Neuronal stem cell (in vitro differentiated cells): ENCODE results near the gene TMEM207.

Source experiments
- DNase-seq: peaks from one replicate; pipeline ENCODE4 v3.0.0-alpha.2; 2013; ENCODE audit warnings: low spot score
- H2AFZ ChIP-seq: one replicate; pipeline ENCODE4 v1.6.1; 2013; ENCODE audit warnings: mild to moderate bottlenecking, low read length, inconsistent platforms
- H2AK5ac ChIP-seq: 2 replicates; pipeline ENCODE4 v1.6.1; 2013; ENCODE audit warnings: low read depth, mild to moderate bottlenecking, inconsistent platforms, low read length, moderate library complexity, mixed read lengths
- H2BK120ac ChIP-seq: 2 replicates; pipeline ENCODE4 v1.6.1; 2013; ENCODE audit warnings: low read depth, mild to moderate bottlenecking, inconsistent platforms, low read length, moderate library complexity, mixed read lengths
- H2BK12ac ChIP-seq: one replicate; pipeline ENCODE4 v1.6.1; 2013; ENCODE audit warnings: low read length, inconsistent platforms
- H2BK15ac ChIP-seq: 2 replicates; pipeline ENCODE4 v1.6.1; 2013; ENCODE audit warnings: mild to moderate bottlenecking, low read length, inconsistent platforms, mixed read lengths
- H2BK5ac ChIP-seq: one replicate; pipeline ENCODE4 v1.6.1; 2013; ENCODE audit warnings: inconsistent platforms, mild to moderate bottlenecking, low read length, moderate library complexity
- H3K14ac ChIP-seq: one replicate; pipeline ENCODE4 v1.6.1; 2013; ENCODE audit warnings: low read length, inconsistent platforms
- H3K18ac ChIP-seq: 2 replicates; pipeline ENCODE4 v1.6.1; 2013; ENCODE audit warnings: low read length, inconsistent platforms
- H3K23ac ChIP-seq: 2 replicates; pipeline ENCODE4 v1.6.1; 2013; ENCODE audit warnings: low read depth, mild to moderate bottlenecking, mixed read lengths, low read length, inconsistent platforms; ENCODE audit not compliant: poor library complexity
- H3K27ac ChIP-seq: replicated peaks from 3 replicates; pipeline ENCODE4 v1.5.1; 2013; ENCODE audit warnings: low read length, inconsistent platforms
- H3K27me3 ChIP-seq, 3 experiments: 2 replicates each; pipeline ENCODE4 v1.6.1; 2013; ENCODE audit warnings: low read length in 3 of 3, mild to moderate bottlenecking in 2 of 3, inconsistent platforms in 1 of 3, low read depth in 1 of 3, mixed read lengths in 1 of 3, moderate library complexity in 1 of 3; ENCODE audit not compliant: control insufficient read depth in 3 of 3, insufficient read depth in 3 of 3
- H3K36me3 ChIP-seq, 2 donors: replicated peaks in 1 of 2; 2 replicates each; pipeline ENCODE4 v1.6.1; 2013; ENCODE audit warnings: low read length in 2 of 2; ENCODE audit not compliant: control insufficient read depth in 2 of 2, insufficient read depth in 2 of 2
- H3K4ac ChIP-seq: 2 replicates; pipeline ENCODE4 v1.6.1; 2013; ENCODE audit warnings: inconsistent platforms, mild to moderate bottlenecking, low read length, moderate library complexity
- H3K4me1 ChIP-seq, 2 donors: 1 replicate in 1 of 2; 2 replicates in 1 of 2; pipeline ENCODE4 v1.6.1; 2013; ENCODE audit warnings: low read length in 2 of 2, low read depth in 1 of 2; ENCODE audit not compliant: control insufficient read depth in 2 of 2, insufficient read depth in 1 of 2
- H3K4me2 ChIP-seq: one replicate; pipeline ENCODE4 v1.6.1; 2013; ENCODE audit warnings: mild to moderate bottlenecking, low read length, inconsistent platforms; ENCODE audit not compliant: insufficient read depth, poor library complexity, severe bottlenecking
- H3K4me3 ChIP-seq, 2 donors: 2 replicates each; pipeline ENCODE4 v1.5.1; 2013; ENCODE audit warnings: low read length in 2 of 2, mild to moderate bottlenecking in 2 of 2, inconsistent platforms in 1 of 2, moderate library complexity in 1 of 2
- H3K79me1 ChIP-seq: one replicate; pipeline ENCODE4 v1.6.1; 2013; ENCODE audit warnings: low read depth, mild to moderate bottlenecking, inconsistent platforms, low read length, moderate library complexity
- H3K9ac ChIP-seq: one replicate; pipeline ENCODE4 v1.6.1; 2013; ENCODE audit warnings: mild to moderate bottlenecking, low read depth, low read length, inconsistent platforms; ENCODE audit not compliant: poor library complexity
- H3K9me3 ChIP-seq, 2 donors: replicated peaks in 1 of 2; 2 replicates each; pipeline versions ENCODE3 to v1.6.1; 2013; ENCODE audit warnings: low read length in 2 of 2, mild to moderate bottlenecking in 2 of 2, inconsistent platforms in 1 of 2, low read depth in 1 of 2, mixed read lengths in 1 of 2, moderate library complexity in 1 of 2; ENCODE audit not compliant: control insufficient read depth in 2 of 2, insufficient read depth in 1 of 2
- H4K8ac ChIP-seq: one replicate; pipeline ENCODE4 v1.6.1; 2013; ENCODE audit warnings: low read depth, mild to moderate bottlenecking, inconsistent platforms, low read length, moderate library complexity
- H4K91ac ChIP-seq: one replicate; pipeline ENCODE4 v1.6.1; 2013; ENCODE audit warnings: low read length, low read depth, mild to moderate bottlenecking, inconsistent platforms; ENCODE audit not compliant: poor library complexity
- WGBS, 2 donors: extraction: QIAGEN DNeasy Blood & Tissue Kit; methylation state at CpG; one replicate each; pipeline ENCODE4 v1.1.7; 2013; ENCODE audit warnings: missing lambda C conversion rate in 2 of 2, mixed read lengths in 1 of 2; ENCODE audit not compliant: insufficient read length in 2 of 2, insufficient replicate concordance in 1 of 2; ENCODE audit errors: extremely low coverage in 2 of 2; 5-methylcytosine and 5-hydroxymethylcytosine counted together

Gene TMEM207

DNA sequence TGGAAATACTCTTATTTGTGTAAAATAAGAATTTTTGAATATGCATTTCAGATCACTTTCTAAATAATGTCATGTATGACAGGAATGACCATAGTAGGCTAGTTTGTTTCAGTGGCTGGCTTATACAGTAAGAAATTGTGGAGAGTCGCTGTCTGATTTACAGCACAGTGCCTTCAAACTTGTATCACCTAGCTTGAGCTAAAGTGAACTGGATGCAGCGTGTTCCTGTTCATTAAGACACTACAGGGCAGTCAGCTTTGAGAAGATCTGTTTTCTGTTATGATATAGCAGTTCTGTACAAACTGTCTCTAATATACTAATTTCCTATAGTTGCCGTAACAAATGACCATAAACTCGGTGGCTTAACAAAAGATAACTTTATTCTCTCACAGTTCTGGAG lies 51.8 kb downstream of the TMEM207 start:
- no peak for DNase-seq
- no peaks in the 10 kb centered on the region for H3K4me1 ChIP-seq

DNA sequence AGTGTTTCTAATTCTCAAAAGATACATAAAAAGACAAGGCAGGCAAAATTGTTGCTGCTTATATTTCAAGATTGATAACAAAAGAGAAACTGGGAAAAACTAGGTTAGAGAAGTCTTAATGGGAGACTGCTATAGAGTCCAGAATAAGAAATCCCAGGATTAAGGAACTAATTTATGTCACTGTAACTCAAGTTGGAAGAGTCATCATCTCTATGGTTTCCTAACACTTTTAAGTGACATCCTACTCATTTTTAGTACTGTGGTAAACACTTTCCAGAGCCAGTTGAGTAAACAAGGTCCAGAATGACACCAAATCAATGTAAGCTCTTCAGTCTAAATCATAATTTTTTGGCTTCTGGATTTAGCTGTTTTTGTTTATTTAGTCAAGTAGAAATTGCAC lies 53.7 kb downstream of the TMEM207 start:
- Histone ChIP-seq H3K4ac (no peak overlapping the region), H3K4me1 (no peaks in the 10 kb centered on the region), H2BK5ac (no peak overlapping the region), H4K91ac (no peak overlapping the region), H2BK15ac (no peak overlapping the region), H3K4me3 (no peak overlapping the region), H3K27me3 (no peaks in the 10 kb centered on the region), H3K27ac (no peak overlapping the region), H2BK120ac (no peak overlapping the region), H3K9me3 (no peaks in the 10 kb centered on the region), H3K18ac (no peak overlapping the region), H3K4me2 (no peak overlapping the region), H2AK5ac (no peak overlapping the region), H3K9ac (no peak overlapping the region), H3K79me1 (no peaks in the 10 kb centered on the region), H2BK12ac (no peak overlapping the region), H3K36me3 (no peaks in the 10 kb centered on the region), H3K14ac (no peak overlapping the region), H4K8ac (no peak overlapping the region), H3K23ac (no peak overlapping the region), H2AFZ (no peak overlapping the region)
- DNase-seq = no peak

More for the DNA sequence above, 51.8 kb downstream of the TMEM207 start:
- H3K27me3 ChIP-seq = no peaks in the 10 kb centered on the region
- no peak overlapping the region for H3K14ac ChIP-seq
- no peak overlapping the region for H2AFZ ChIP-seq
- H2BK120ac ChIP-seq = no peak overlapping the region
- H2BK12ac ChIP-seq = no peak overlapping the region
- H3K9ac ChIP-seq = no peak overlapping the region
- H3K4me2 ChIP-seq = no peak overlapping the region
- H2AK5ac ChIP-seq = no peak overlapping the region
- no peak overlapping the region for H3K18ac ChIP-seq
- no peak overlapping the region for H3K4me3 ChIP-seq
- no peak overlapping the region for H3K27ac ChIP-seq
- WGBS, 2 donors = no CpG with 5 or more reads among the region's 4 CpGs
- no peak overlapping the region for H4K8ac ChIP-seq
- H3K36me3 ChIP-seq = no peaks in the 10 kb centered on the region
- H2BK5ac ChIP-seq = no peak overlapping the region
- no peak overlapping the region for H2BK15ac ChIP-seq
- no peaks in the 10 kb centered on the region for H3K9me3 ChIP-seq
- H3K23ac ChIP-seq = no peak overlapping the region
- no peak overlapping the region for H4K91ac ChIP-seq
- no peak overlapping the region for H3K4ac ChIP-seq
- no peaks in the 10 kb centered on the region for H3K79me1 ChIP-seq

GRCh38 chr3:190388703-190389102 lies 61.0 kb downstream of the TMEM207 start:
- Histone ChIP-seq H3K23ac (no peak overlapping the region), H3K4me2 (no peak overlapping the region), H2BK15ac (no peak overlapping the region), H3K18ac (no peak overlapping the region), H3K4me1 (no peaks in the 10 kb centered on the region), H3K9ac (no peak overlapping the region), H3K4ac (no peak overlapping the region), H3K27ac (no peak overlapping the region), H3K27me3 (no peaks in the 10 kb centered on the region), H3K36me3 (no peaks in the 10 kb centered on the region), H3K9me3 (no peaks in the 10 kb centered on the region), H3K14ac (no peak overlapping the region), H2BK120ac (no peak overlapping the region), H2BK5ac (no peak overlapping the region), H3K4me3 (no peak overlapping the region), H2AK5ac (no peak overlapping the region), H4K91ac (no peak overlapping the region), H2AFZ (no peak overlapping the region), H3K79me1 (no peaks in the 10 kb centered on the region), H2BK12ac (no peak overlapping the region), H4K8ac (no peak overlapping the region)
- no peak for DNase-seq
- no CpG with 5 or more reads among the region's 3 CpGs for WGBS, 2 donors

DNA sequence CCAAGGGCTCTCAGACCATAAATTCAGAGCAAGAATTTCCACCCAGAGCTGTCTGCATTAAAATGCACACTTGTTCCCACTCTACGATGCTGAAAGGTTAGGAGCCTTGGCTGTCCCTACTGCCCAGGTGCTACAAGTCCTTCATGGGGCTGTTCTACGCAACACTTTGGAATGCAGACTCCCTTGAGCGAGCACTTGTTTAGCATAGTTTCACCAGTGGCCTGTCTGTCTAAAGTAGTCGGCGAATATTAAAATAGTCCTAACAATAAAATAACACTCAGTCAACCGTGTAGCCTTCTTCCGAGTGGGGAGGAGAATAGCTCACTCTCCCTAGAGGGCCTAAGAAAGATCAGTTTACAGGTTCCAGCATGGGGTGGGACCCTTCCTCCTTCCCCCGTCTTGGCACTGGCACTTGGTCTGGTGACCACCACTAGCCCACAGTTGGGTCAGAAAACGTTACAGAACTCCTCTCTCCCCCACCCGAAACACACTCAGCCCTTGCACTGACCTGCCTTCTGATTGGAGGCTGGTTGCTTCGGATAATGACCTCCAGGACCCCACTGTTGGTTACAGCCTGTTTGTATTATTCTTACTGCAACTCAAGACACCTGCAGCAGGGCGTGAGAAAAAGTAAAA lies 62.0 kb downstream of the TMEM207 start, which contains the start of gene CLDN16:
TSS of gene CLDN16 (plus strand) at position 586 of the 636 bp plus-strand sequence. CDS start 167 bp downstream, outside the sequence.
- H3K4ac ChIP-seq = no peak within 1 kb of the TSS
- no peak within 1 kb of the TSS for H3K14ac ChIP-seq
- H3K36me3 ChIP-seq = no peaks in the 10 kb centered on the region
- no peak within 1 kb of the TSS for H2AK5ac ChIP-seq
- H2BK12ac ChIP-seq = no peak within 1 kb of the TSS
- no peaks in the 10 kb centered on the region for H3K27me3 ChIP-seq
- no peak within 1 kb of the TSS for H2BK15ac ChIP-seq
- no CpG with 5 or more reads among the region's 12 CpGs for WGBS, 2 donors
- H3K18ac ChIP-seq = no peak within 1 kb of the TSS
- no peak within 1 kb of the TSS for H3K27ac ChIP-seq
- no peak within 1 kb of the TSS for H3K4me3 ChIP-seq
- H3K9me3 ChIP-seq = no peaks in the 10 kb centered on the region
- no peak within 1 kb of the TSS for H3K9ac ChIP-seq
- no peak within 1 kb of the TSS for H4K8ac ChIP-seq
- DNase-seq = no peak
- no peaks in the 10 kb centered on the region for H3K79me1 ChIP-seq
- no peak within 1 kb of the TSS for H2BK5ac ChIP-seq
- no peak within 1 kb of the TSS for H3K23ac ChIP-seq
- H2AFZ ChIP-seq = no peak within 1 kb of the TSS
- no peaks in the 10 kb centered on the region for H3K4me1 ChIP-seq
- no peak within 1 kb of the TSS for H4K91ac ChIP-seq
- no peak within 1 kb of the TSS for H3K4me2 ChIP-seq
- H2BK120ac ChIP-seq = no peak within 1 kb of the TSS
